ENCODE results near the gene LPP. TPM values are rescaled to one million over a fixed set of nuclear protein-coding genes. Genes with fewer than 3 reads are reported as not detected.
A peak's percentile ranks its signal among the peaks of the same experiment; 100 is the strongest.

The LPP gene
- polyA plus RNA-seq, 3 donors = 14.1 to 23.2 (median 15.3) TPM

DNA sequence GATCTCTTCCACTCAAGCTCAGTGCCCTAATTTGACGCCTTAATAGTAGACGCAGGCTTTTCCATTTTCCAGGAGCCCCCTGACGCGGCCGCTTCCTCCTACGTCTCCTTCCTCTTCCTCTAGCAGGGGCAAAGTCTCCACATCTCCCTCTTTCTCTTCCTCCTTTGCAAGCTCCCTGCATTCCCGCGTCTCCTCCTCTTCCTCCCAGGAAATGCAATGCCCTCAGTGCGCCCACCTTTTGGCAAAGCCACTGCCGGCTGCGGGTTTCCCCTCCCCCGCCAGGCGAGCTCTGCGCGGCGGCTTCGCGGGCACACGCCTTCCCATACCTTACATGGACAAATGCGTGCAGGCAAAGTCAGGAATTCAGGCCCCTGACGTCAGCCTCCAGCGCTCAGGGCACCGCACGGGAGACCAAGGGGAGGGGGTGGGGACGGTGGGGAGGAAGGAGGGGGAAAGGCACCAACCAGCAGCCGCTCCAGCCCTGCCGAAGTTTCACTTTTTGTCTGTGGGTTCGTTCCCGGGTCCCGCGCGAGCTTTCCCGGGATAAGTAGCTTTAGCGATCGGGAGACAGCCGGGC lies 432 bp upstream of the LPP start:
- Histone ChIP-seq H3K4me3 (replicated peaks in 1 of 3; ENCODE audit: low read depth in 2 of 3, low read length in 3 of 3) (peak overlapping the region; percentile 64 to 86 (median 69)), H3K27ac (ENCODE audit: low read depth in 1 of 2, low read length in 2 of 2) (peak overlapping the region; percentile 87 to 96), H3K4me1 (ENCODE audit: control insufficient read depth in 1 of 2, insufficient read depth in 2 of 2, low read length in 2 of 2) (peaks cover 20 to 34% of the 10 kb centered on the region in 2 donors), H3K9ac (ENCODE audit: insufficient read depth, low read length, poor library complexity, severe bottlenecking) (peak overlapping the region; percentile 90), H3K9me3 (replicated peaks in 1 of 2; ENCODE audit: control insufficient read depth in 1 of 2, insufficient read depth in 1 of 2, low read length in 2 of 2) (peaks cover 0 to 3% of the 10 kb centered on the region in 2 donors), H4K20me1 (ENCODE audit: insufficient read depth, low read length) (no peaks in the 10 kb centered on the region), H3K27me3 (ENCODE audit: control insufficient read depth in 2 of 2, insufficient read depth in 2 of 2, low read length in 2 of 2) (no peaks in the 10 kb centered on the region), H3K4me2 (replicated peaks; ENCODE audit: extremely low read depth, low read length, poor library complexity, severe bottlenecking) (peak overlapping the region; percentile 75), H3K36me3 (replicated peaks in 1 of 2; ENCODE audit: control insufficient read depth in 1 of 2, insufficient read depth in 2 of 2, low read length in 2 of 2) (no peaks in the 10 kb centered on the region), H3K79me2 (ENCODE audit: insufficient read depth, low read length) (peaks cover 41% of the 10 kb centered on the region), H2AFZ (ENCODE audit: insufficient read depth, low read depth, low read length, poor library complexity, severe bottlenecking) (peak overlapping the region; percentile 83)
- WGBS (ENCODE audit: insufficient coverage) = under 1% methylated on average over 26 of the region's 36 CpGs
- intact Hi-C loops (cut with micrococcal nuclease) = loop anchor here (5.0 to 10.0 kb wide), 4 partner anchors 241 to 411 kb away; partner anchors contain the start of gene BCL6 (in 1 of the 2)
- DNase-seq = peak; percentile 63 to 87 (median 64)
- H3K27me3 Mint-ChIP-seq (ENCODE audit: low read depth in 3 of 3) = peaks cover 0 to 6% (median 0%) of the 10 kb centered on the region in 3 donors
- H3K4me1 Mint-ChIP-seq = peaks cover 45% of the 10 kb centered on the region
- peak overlapping the region; percentile 95 to 96 for H3K4me3 Mint-ChIP-seq
- peaks cover 2% of the 10 kb centered on the region in 2 donors for H3K36me3 Mint-ChIP-seq
- H3K9me3 Mint-ChIP-seq = peaks cover 4 to 11% (median 7%) of the 10 kb centered on the region in 7 donors
- H3K27ac Mint-ChIP-seq = peak overlapping the region; percentile 90 to 96 (median 94)
- TF ChIP-seq, protein P1, sequence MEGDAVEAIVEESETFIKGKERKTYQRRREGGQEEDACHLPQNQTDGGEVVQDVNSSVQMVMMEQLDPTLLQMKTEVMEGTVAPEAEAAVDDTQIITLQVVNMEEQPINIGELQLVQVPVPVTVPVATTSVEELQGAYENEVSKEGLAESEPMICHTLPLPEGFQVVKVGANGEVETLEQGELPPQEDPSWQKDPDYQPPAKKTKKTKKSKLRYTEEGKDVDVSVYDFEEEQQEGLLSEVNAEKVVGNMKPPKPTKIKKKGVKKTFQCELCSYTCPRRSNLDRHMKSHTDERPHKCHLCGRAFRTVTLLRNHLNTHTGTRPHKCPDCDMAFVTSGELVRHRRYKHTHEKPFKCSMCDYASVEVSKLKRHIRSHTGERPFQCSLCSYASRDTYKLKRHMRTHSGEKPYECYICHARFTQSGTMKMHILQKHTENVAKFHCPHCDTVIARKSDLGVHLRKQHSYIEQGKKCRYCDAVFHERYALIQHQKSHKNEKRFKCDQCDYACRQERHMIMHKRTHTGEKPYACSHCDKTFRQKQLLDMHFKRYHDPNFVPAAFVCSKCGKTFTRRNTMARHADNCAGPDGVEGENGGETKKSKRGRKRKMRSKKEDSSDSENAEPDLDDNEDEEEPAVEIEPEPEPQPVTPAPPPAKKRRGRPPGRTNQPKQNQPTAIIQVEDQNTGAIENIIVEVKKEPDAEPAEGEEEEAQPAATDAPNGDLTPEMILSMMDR (IDR thresholded peaks at IDR 0.05) = no peak

DNA sequence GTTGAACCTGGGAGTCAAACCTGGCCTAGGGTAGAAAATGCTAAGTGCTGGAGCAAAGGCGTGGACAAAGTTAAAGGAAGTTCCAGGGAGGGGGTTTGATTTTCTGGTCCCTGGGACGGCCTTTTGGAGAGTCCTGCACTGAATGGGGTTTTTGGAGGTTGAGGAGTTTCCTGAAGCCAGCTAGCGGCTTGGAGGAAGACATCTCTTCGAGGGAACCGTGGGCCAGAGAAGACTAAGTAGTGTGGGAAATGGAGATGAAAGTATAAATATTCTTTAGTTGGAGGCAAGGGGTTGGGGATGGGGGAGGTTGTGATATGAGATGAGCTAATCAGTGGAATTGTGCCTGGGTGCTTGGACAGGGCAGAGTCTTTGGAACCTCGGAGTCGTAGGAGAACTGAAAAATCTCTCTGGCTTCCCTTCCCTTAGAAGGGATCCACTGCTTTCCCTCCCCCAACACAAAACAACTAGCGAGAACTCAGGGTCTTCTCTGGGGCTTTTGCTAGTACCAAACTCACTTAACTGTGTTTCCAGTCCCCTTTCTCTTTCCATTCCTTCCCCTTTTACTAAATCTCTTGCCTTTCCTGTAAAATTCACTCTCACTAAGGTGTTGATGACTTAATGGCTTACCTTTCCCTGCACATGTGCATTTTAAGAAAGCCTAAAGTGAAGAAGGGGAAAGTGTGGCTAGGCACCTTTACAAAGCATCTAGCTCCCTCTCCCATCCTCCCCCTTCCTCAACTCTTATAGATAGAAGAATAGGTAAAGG lies 1.0 kb downstream of the LPP start:
- no peaks in the 10 kb centered on the region for H3K36me3 ChIP-seq (replicated peaks in 1 of 2; ENCODE audit: control insufficient read depth in 1 of 2, insufficient read depth in 2 of 2, low read length in 2 of 2)
- peaks cover 56% of the 10 kb centered on the region for H3K79me2 ChIP-seq (ENCODE audit: insufficient read depth, low read length)
- H4K20me1 ChIP-seq (ENCODE audit: insufficient read depth, low read length) = no peaks in the 10 kb centered on the region
- H3K4me1 Mint-ChIP-seq = peaks cover 44% of the 10 kb centered on the region
- peak overlapping the region; percentile 90 to 97 (median 95) for H3K27ac Mint-ChIP-seq
- H3K4me3 ChIP-seq (replicated peaks in 1 of 3; ENCODE audit: low read depth in 2 of 3, low read length in 3 of 3) = peak overlapping the region; percentile 47 to 86 (median 69)
- peak overlapping the region; percentile 81 to 95 for H3K4me3 Mint-ChIP-seq
- 67% methylated on average over 6 of the region's 8 CpGs for WGBS (ENCODE audit: insufficient coverage)
- peak overlapping the region; percentile 87 to 96 for H3K27ac ChIP-seq (ENCODE audit: low read depth in 1 of 2, low read length in 2 of 2)
- intact Hi-C loops (cut with micrococcal nuclease) = loop anchor here (5.0 to 10.0 kb wide), 4 partner anchors 240 to 413 kb away; partner anchors contain the start of gene BCL6 (in 1 of the 2)
- peaks cover 0 to under 1% (median 0%) of the 10 kb centered on the region in 7 donors for H3K9me3 Mint-ChIP-seq
- H3K27me3 ChIP-seq (ENCODE audit: control insufficient read depth in 2 of 2, insufficient read depth in 2 of 2, low read length in 2 of 2) = no peaks in the 10 kb centered on the region
- peak overlapping the region; percentile 75 for H3K4me2 ChIP-seq (replicated peaks; ENCODE audit: extremely low read depth, low read length, poor library complexity, severe bottlenecking)
- no peaks in the 10 kb centered on the region for H3K9me3 ChIP-seq (replicated peaks in 1 of 2; ENCODE audit: control insufficient read depth in 1 of 2, insufficient read depth in 1 of 2, low read length in 2 of 2)
- H3K9ac ChIP-seq (ENCODE audit: insufficient read depth, low read length, poor library complexity, severe bottlenecking) = peak overlapping the region; percentile 90
- H3K4me1 ChIP-seq (ENCODE audit: control insufficient read depth in 1 of 2, insufficient read depth in 2 of 2, low read length in 2 of 2) = peaks cover 20 to 34% of the 10 kb centered on the region in 2 donors
- peak overlapping the region; percentile 83 for H2AFZ ChIP-seq (ENCODE audit: insufficient read depth, low read depth, low read length, poor library complexity, severe bottlenecking)
- H3K27me3 Mint-ChIP-seq (ENCODE audit: low read depth in 3 of 3) = peaks cover 0 to 6% (median 0%) of the 10 kb centered on the region in 3 donors
- TF ChIP-seq, protein P1 (IDR thresholded peaks at IDR 0.05) = no peak
- H3K36me3 Mint-ChIP-seq = peaks cover 2% of the 10 kb centered on the region in 2 donors
- peak in 1 of 3 donors; percentile 37 for DNase-seq

Measured in CD14-positive monocyte (primary cell).